Endothelial cell of umbilical vein (primary cell): ENCODE data around the gene POLR3GL. TPM values are rescaled to one million over a fixed set of nuclear protein-coding genes. Genes with fewer than 3 reads are reported as not detected.

ENCODE experiments used
- BruUV-seq: library from RNA; stranded (reverse); fragments of 400-500 nt; replicated peaks from 2 replicates; lab custom pipeline; 2021; lab: Mats Ljungman, UMichigan
- CTCF ChIA-PET: fragments of 300-600, 350-600 bp; sonication (Branson Sonifier 250); formaldehyde crosslinking; loops from one replicate; lab custom pipeline; 2021; ENCODE audit warnings: antibody characterized with exemption, inconsistent platforms; lab: Charles Lee
- POLR2A ChIA-PET: fragments of 300-600, 350-600 bp; sonication (Branson Sonifier 250); formaldehyde crosslinking; loops from one replicate; lab custom pipeline; 2021; ENCODE audit warnings: antibody characterized with exemption, inconsistent platforms; lab: Charles Lee
- DNase-seq: peaks from one replicate; pipeline ENCODE4 v3.0.0-alpha.2; 2011; ENCODE audit warnings: low read depth, low spot score
- FAIRE-seq: peaks from 2 replicates; lab custom pipeline; 2011; peaks lifted over from hg19 to GRCh38; lab: Jason Lieb, UNC
- H2AFZ ChIP-seq: 2 replicates; pipeline ENCODE4 v1.6.0; 2012; ENCODE audit warnings: low read depth, low read length, control low read depth, inconsistent platforms
- H3K27ac ChIP-seq: 2 replicates; pipeline ENCODE4 v1.5.1; 2011; ENCODE audit warnings: low read depth, mild to moderate bottlenecking, control low read depth, low read length, moderate library complexity; ENCODE audit not compliant: insufficient read depth
- H3K27me3 ChIP-seq, 2 experiments: 2 replicates each; pipeline versions ENCODE4 v1.6.0 to v1.6.1; 2011; ENCODE audit warnings: low read length in 2 of 2, mixed read lengths in 1 of 2; ENCODE audit not compliant: control insufficient read depth in 2 of 2, insufficient read depth in 2 of 2
- H3K36me3 ChIP-seq, 2 experiments: 2 replicates in 1 of 2; 3 replicates in 1 of 2; pipeline ENCODE4 v1.5.1; 2011; ENCODE audit warnings: low read length in 2 of 2, mild to moderate bottlenecking in 1 of 2, moderate library complexity in 1 of 2; ENCODE audit not compliant: control insufficient read depth in 2 of 2, insufficient read depth in 2 of 2; ENCODE audit errors: extremely low read depth in 1 of 2
- H3K4me1 ChIP-seq: 3 replicates; pipeline ENCODE4 v1.5.1; 2011; ENCODE audit warnings: mild to moderate bottlenecking, low read length; ENCODE audit not compliant: control insufficient read depth, insufficient read depth; ENCODE audit errors: extremely low read depth
- H3K4me2 ChIP-seq: 2 replicates; pipeline ENCODE4 v1.6.1; 2011; ENCODE audit warnings: low read length, control low read depth, mixed read lengths; ENCODE audit not compliant: insufficient read depth
- H3K4me3 ChIP-seq, 3 experiments: fragments of 200-600 bp in 1 of 3; sonication (generic), shearing (Covaris generic) in 1 of 3; replicated peaks in 1 of 3; 2 replicates each; pipeline ENCODE4 v1.5.1; 2011 to 2016; ENCODE audit warnings: control low read depth in 3 of 3, low read length in 3 of 3, mild to moderate bottlenecking in 2 of 3, inconsistent platforms in 1 of 3, low read depth in 1 of 3, moderate library complexity in 1 of 3; ENCODE audit not compliant: insufficient read depth in 1 of 3
- H3K79me2 ChIP-seq: 2 replicates; pipeline ENCODE4 v1.6.0; 2012; ENCODE audit warnings: low read length, inconsistent platforms; ENCODE audit not compliant: control insufficient read depth, insufficient read depth
- H3K9ac ChIP-seq: replicated peaks from 2 replicates; pipeline ENCODE3; 2011; ENCODE audit warnings: low read length, control low read depth; ENCODE audit not compliant: insufficient read depth; ENCODE audit errors: extremely low read depth
- H3K9me1 ChIP-seq: replicated peaks from 3 replicates; pipeline ENCODE4 v1.6.0; 2011; ENCODE audit warnings: mild to moderate bottlenecking, low read length; ENCODE audit not compliant: control insufficient read depth, insufficient read depth; ENCODE audit errors: extremely low read depth
- H3K9me3 ChIP-seq: replicated peaks from 2 replicates; pipeline ENCODE4 v1.5.1; 2012; ENCODE audit warnings: low read length, inconsistent platforms; ENCODE audit not compliant: control insufficient read depth, insufficient read depth
- H4K20me1 ChIP-seq: replicated peaks from 2 replicates; pipeline ENCODE3; 2011; ENCODE audit warnings: mild to moderate bottlenecking, low read length; ENCODE audit not compliant: control insufficient read depth, insufficient read depth; ENCODE audit errors: extremely low read depth
- EZH2 ChIP-seq: IDR thresholded peaks from 2 replicates; pipeline ENCODE4 v1.6.1; 2012; ENCODE audit warnings: borderline replicate concordance, low read depth, mild to moderate bottlenecking, moderate library complexity, low read length, inconsistent platforms; ENCODE audit not compliant: severe bottlenecking
- JUN ChIP-seq: IDR thresholded peaks from 2 replicates; pipeline ENCODE4 v1.6.1; 2011; ENCODE audit warnings: borderline replicate concordance, low read depth; ENCODE audit not compliant: insufficient read length, insufficient read depth
- MYC ChIP-seq: IDR thresholded peaks from one replicate; pipeline ENCODE4 v1.6.1; 2011; ENCODE audit warnings: mild to moderate bottlenecking, low read depth, low read length
- POLR2A ChIP-seq: IDR thresholded peaks from 2 replicates; pipeline ENCODE4 v1.6.1; 2012; ENCODE audit warnings: low read depth, mild to moderate bottlenecking, control low read depth, low read length
- POLR2AphosphoS5 ChIP-seq: IDR thresholded peaks from 2 replicates; pipeline ENCODE4 v1.6.1; 2012; ENCODE audit warnings: low read depth, mild to moderate bottlenecking, control low read depth, low read length, moderate library complexity; ENCODE audit not compliant: insufficient read depth
- dilution Hi-C: fragments of 300-500 bp; cut with MboI; formaldehyde crosslinking; loops from one replicate; pipeline ENCODE4 v1.15.0; 2019; ENCODE audit warnings: low sequenced_read_pairs; ENCODE audit not compliant: extremely low pct_ligation_motif_present
- intact Hi-C: fragments of 100-400 bp; cut with micrococcal nuclease; formaldehyde crosslinking; loops from one replicate; pipeline ENCODE4 v1.10.0; 2022
- polyA plus RNA-seq, 4 experiments: library from polyadenylated mRNA; depleted of rRNA in 3 of 4; stranded (reverse) in 3 of 4; unstranded in 1 of 4; fragments of >200 nt; gene quantifications; 2 replicates each; pipeline versions ENCODE4 v1.2.1 to v1.2.3, GENCODE V29; 2011 to 2012; ENCODE audit warnings: missing spikeins in 1 of 4
- total RNA-seq: library from RNA; stranded (reverse); gene quantifications from 2 replicates; pipeline ENCODE4 v1.2.3, GENCODE V29; 2021
- TF ChIP-seq, protein P1 (sequence below), 2 donors: IDR thresholded peaks; 1 replicate in 1 of 2; 2 replicates in 1 of 2; pipeline ENCODE4 v1.5.1; 2011; ENCODE audit warnings: low read length in 2 of 2, mild to moderate bottlenecking in 2 of 2, moderate library complexity in 2 of 2, control low read depth in 1 of 2, inconsistent platforms in 1 of 2, low read depth in 1 of 2; ENCODE audit not compliant: insufficient read depth in 1 of 2; ENCODE audit errors: extremely low read depth in 1 of 2

Gene POLR3GL
- total and polyA plus RNA-seq, 2 donors (not counting 3 experiments of a cell fraction or from before 2014, with no cell fraction given): 12.4 to 15.3 TPM

- no TSS peak for BruUV-seq
These were observed 27.1 kb upstream of the POLR3GL start for GRCh38 chr1:145937436-145937835.

GRCh38 chr1:145942405-145942804, 22.1 kb upstream of the POLR3GL start:
- Histone ChIP-seq H3K9me1 (no peaks in the 10 kb centered on the region), H3K4me2 (no peak overlapping the region), H3K36me3 (peaks cover 0 to 4% of the 10 kb centered on the region in 2 experiments), H2AFZ (no peak overlapping the region), H3K4me3 (no peak overlapping the region), H3K9ac (no peak overlapping the region), H3K27ac (no peak overlapping the region), H3K4me1 (no peaks in the 10 kb centered on the region), H3K9me3 (no peaks in the 10 kb centered on the region), H3K27me3 (no peaks in the 10 kb centered on the region), H4K20me1 (no peaks in the 10 kb centered on the region), H3K79me2 (peaks cover 9% of the 10 kb centered on the region)
- no peak for DNase-seq
- TF ChIP-seq JUN: no peak
- TF ChIP-seq POLR2A: no peak
- no peak for TF ChIP-seq MYC
- TF ChIP-seq, protein P1, sequence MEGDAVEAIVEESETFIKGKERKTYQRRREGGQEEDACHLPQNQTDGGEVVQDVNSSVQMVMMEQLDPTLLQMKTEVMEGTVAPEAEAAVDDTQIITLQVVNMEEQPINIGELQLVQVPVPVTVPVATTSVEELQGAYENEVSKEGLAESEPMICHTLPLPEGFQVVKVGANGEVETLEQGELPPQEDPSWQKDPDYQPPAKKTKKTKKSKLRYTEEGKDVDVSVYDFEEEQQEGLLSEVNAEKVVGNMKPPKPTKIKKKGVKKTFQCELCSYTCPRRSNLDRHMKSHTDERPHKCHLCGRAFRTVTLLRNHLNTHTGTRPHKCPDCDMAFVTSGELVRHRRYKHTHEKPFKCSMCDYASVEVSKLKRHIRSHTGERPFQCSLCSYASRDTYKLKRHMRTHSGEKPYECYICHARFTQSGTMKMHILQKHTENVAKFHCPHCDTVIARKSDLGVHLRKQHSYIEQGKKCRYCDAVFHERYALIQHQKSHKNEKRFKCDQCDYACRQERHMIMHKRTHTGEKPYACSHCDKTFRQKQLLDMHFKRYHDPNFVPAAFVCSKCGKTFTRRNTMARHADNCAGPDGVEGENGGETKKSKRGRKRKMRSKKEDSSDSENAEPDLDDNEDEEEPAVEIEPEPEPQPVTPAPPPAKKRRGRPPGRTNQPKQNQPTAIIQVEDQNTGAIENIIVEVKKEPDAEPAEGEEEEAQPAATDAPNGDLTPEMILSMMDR (IDR thresholded peaks at IDR 0.05; ENCODE audit: extremely low read depth in 1 of 2, insufficient read depth in 1 of 2, low read depth in 1 of 2, low read length in 2 of 2): no peak
- no peak for TF ChIP-seq POLR2AphosphoS5
- TF ChIP-seq EZH2: no peak
- no peak for FAIRE-seq
- dilution Hi-C loops (no loop called here), intact Hi-C loops (no loop called here)
- POLR2A ChIA-PET: no interaction called here
- no TSS peak for BruUV-seq
- CTCF ChIA-PET: interaction anchor here (1.0 kb wide), 2 partner anchors 15 to 35 kb away, joined by 3 to 4 read pairs; partner anchors contain the start of gene RBM8A

More at GRCh38 chr1:145937436-145937835, 27.1 kb upstream of the POLR3GL start:
- H3K4me3 ChIP-seq: no peak overlapping the region
- H3K36me3 ChIP-seq: peaks cover 9 to 14% of the 10 kb centered on the region in 2 experiments
- ChIA-PET CTCF (interaction anchor here (1.5 kb wide), 1 partner anchor 92 kb away, joined by 4 read pairs; the partner anchor contains the start of gene NUDT17), POLR2A (interaction anchor here (1.0 to 1.8 kb wide), 2 partner anchors 10 to 18 kb away, joined by 3 to 5 read pairs; partner anchors contain the start of gene RBM8A)
- H3K27ac ChIP-seq: no peak overlapping the region
- DNase-seq: no peak
- TF ChIP-seq EZH2 (no peak), JUN (no peak), MYC (no peak)
- intact Hi-C loops (no loop called here), dilution Hi-C loops (no loop called here)
- no peaks in the 10 kb centered on the region for H3K9me3 ChIP-seq
- H3K27me3 ChIP-seq: no peaks in the 10 kb centered on the region
- no peaks in the 10 kb centered on the region for H3K4me1 ChIP-seq
- no peak for FAIRE-seq
- no peak overlapping the region for H2AFZ ChIP-seq
- H4K20me1 ChIP-seq: no peaks in the 10 kb centered on the region
- H3K4me2 ChIP-seq: no peak overlapping the region
- H3K9ac ChIP-seq: no peak overlapping the region
- H3K9me1 ChIP-seq: no peaks in the 10 kb centered on the region
- no peaks in the 10 kb centered on the region for H3K79me2 ChIP-seq
